Measurements from ENCODE around the gene TTC7B.

Gene TTC7B

DNA sequence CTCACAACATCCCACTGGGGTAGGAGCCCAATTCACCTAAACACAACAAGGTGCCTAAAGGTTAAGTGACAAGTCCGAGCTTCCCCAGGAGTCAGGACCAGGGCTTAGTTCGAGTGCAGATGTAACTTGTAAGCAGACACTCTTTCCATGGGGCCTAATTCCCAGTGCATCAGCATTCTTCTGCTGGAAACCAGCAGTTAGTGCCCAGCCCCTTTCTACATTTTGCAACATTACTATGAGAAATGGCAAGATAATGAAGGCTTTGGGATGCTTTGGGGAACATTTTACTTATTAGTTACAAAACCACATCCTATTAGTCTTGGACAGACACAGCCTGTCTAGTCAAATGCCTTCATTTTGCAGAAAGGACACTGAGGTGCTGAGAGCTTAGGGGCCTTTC lies 239.6 kb downstream of the TTC7B start:
- DNase-seq (ENCODE audit: low read depth in 2 of 2) = no peak

DNA sequence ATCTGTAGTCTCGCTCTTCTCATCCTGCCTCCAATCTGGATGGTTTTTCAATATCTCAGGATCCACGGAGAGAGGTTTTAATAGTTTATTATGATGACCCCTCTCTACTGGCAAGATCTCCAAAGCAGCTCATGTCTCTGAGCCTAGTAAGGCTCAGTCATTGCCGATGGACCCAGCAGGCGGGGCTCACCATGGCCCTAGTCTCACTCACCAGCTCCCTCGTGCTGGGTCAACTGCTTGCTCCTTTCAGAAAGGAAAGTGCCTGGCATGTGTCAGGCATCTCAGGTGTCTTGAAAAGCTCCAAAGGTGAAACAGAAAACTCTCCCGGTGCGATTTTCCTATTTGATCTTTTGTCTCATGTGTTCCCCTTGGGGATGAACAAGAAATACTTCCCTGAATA lies 240.4 kb downstream of the TTC7B start:
- DNase-seq (ENCODE audit: low read depth in 2 of 2) = no peak

GRCh38 chr14:90575336-90575735 lies 240.9 kb downstream of the TTC7B start:
- DNase-seq (ENCODE audit: low read depth in 2 of 2) = no peak

GRCh38 chr14:90574188-90575131 lies 241.8 kb downstream of the TTC7B start:
- no peak for DNase-seq (ENCODE audit: low read depth in 2 of 2)

DNA sequence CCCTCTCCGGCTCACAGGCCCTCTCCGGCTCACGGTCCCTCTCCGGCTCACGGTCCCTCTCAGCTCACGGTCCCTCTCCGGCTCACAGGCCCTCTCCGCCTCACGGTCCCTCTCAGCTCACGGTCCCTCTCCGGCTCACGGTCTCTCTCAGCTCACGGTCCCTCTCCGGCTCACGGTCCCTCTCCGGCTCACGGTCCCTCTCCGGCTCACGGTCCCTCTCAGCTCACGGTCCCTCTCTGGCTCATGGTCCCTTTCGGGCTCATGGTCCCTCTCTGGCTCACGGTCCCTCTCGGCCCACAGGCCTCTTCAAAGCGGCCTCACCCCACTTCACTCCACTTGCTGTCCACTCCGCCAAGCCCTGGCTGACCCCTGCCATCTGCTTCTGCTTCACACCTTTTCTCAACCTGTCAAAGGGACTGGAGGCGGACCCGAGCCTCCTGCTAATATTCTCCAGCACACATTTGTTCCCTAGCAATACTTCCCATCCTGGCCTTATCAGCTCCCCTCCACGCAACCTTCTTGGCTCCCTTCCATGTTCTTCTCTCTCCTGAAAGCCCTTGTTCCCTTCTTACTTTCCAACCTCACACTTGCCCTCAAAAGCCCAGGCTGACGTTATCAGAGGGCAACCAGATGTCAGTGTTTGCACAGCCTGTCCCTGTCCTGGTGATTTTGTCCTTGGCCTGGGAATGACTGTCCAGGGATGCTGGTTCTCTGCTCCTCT lies 242.7 kb downstream of the TTC7B start:
- no peak for DNase-seq (ENCODE audit: low read depth in 2 of 2)

GRCh38 chr14:90572441-90573150 lies 243.6 kb downstream of the TTC7B start:
- no peak for DNase-seq (ENCODE audit: low read depth in 2 of 2)

DNA sequence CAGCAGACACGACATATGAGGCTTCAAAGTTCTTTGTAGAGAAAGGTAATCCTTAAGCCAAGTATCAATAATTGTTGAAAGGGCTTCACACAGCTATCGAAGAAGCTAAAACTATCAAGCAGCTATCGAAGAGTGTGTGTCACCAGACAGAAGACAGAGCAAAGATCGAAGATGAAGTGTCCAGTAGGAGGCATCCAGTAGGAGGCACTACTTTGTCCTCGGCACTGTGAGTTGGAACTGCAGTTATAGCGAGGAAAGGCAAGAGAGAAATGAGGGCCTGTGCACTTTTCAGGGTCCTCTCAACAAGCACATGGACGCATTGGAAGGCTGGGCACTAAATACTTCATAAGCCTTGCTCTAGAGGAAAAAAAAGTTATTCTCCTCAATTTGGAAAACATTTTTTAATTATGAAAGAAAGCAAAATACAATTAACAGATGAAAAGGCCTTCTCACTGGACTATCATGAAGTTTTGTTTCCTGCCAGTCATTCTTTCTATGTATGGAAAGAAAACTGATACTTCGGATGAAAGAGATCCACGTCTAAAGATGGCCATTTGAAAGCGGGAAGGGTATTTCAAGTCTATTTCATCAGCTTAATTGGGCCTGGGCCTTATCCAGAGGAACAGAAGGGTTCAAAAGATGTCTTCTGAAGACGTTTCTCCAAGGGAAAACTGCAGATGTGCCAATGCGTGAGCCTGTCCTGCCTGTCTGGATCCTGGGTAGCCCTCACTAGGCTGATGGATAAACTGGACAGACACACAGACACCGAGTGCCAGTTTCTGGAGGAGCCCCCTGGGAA lies 244.9 kb downstream of the TTC7B start:
- DNase-seq (ENCODE audit: low read depth in 2 of 2) = no peak

- DNase-seq (ENCODE audit: low read depth in 2 of 2) = no peak
Observed at GRCh38 chr14:90570461-90570860, 245.8 kb downstream of the TTC7B start.

- no peak for DNase-seq (ENCODE audit: low read depth in 2 of 2)
Observed at GRCh38 chr14:90569606-90570387, 246.4 kb downstream of the TTC7B start.

GRCh38 chr14:90569201-90569600 lies 247.0 kb downstream of the TTC7B start:
- DNase-seq (ENCODE audit: low read depth in 2 of 2) = no peak

GRCh38 chr14:90568405-90568804 lies 247.8 kb downstream of the TTC7B start:
- DNase-seq (ENCODE audit: low read depth in 2 of 2) = no peak

DNA sequence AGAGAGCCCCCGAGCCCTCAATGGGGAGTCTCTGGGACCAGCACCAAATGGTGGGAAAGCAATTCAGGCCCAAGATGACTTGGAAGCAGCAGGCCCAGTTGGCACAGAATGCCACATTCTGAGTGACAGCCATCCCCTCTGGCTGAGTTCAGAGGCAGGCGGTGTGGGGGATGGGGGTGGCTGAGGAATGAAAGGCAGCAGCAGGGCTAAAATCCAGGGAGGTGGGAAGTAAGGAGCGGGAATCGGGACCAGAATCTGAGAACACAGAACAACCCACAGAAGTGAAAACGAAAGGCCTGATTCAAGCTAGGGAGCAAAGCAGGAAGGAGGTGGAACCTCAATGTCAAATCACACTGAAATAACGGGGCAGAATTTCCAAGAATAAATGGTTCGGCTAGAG lies 248.2 kb downstream of the TTC7B start:
- DNase-seq (ENCODE audit: low read depth in 2 of 2) = no peak

DNA sequence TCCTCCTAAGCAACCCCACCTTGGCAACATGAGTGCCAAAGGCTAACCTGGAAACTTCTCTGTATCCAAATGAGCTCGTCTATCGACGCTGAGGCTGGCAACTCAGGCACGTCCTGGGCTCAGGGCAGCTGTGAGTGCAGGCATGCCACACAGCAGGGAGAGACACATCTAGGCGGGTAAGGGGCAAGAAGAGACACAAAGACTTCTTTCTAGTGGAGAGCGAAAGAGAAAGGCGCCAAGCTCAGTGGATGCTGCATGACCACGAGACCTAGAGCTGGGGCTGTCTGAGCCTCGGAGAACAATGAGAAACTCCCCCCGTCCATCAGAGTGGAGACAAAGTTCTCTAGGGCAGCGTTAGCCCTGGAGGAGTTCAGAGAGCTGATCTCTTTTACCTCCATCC lies 249.0 kb downstream of the TTC7B start:
- no peak for DNase-seq (ENCODE audit: low read depth in 2 of 2)

- DNase-seq (ENCODE audit: low read depth in 2 of 2) = no peak
Observed at GRCh38 chr14:90566481-90566880, 249.7 kb downstream of the TTC7B start.

DNA sequence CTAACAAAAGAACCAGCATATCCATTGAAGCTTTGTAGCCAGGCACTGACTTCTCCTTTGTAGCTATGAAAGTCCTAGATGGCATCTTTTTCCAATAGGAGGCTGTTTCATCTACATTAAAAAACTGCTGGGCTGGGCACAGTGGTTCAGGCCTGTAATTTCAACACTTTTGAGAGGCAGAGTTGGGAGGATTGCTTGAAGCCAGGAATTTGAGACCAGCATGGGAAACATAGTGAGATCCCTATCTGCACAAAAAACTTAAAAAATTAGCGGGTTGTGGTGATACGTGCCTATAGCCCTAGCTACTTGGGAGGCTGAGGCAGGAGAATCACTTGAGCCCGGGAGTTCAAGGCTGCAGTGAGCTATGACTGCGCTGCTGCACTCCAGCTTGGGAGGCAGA lies 251.7 kb downstream of the TTC7B start:
- DNase-seq (ENCODE audit: low read depth in 2 of 2) = no peak

GRCh38 chr14:90562652-90563051 lies 253.6 kb downstream of the TTC7B start:
- no peak for DNase-seq (ENCODE audit: low read depth in 2 of 2)

GRCh38 chr14:90561920-90562319 lies 254.3 kb downstream of the TTC7B start:
- no peak for DNase-seq (ENCODE audit: low read depth in 2 of 2)

- DNase-seq (ENCODE audit: low read depth in 2 of 2) = no peak
Observed at GRCh38 chr14:90560991-90561390, 255.2 kb downstream of the TTC7B start.

GRCh38 chr14:90560558-90560957 lies 255.7 kb downstream of the TTC7B start:
- DNase-seq (ENCODE audit: low read depth in 2 of 2) = no peak

DNA sequence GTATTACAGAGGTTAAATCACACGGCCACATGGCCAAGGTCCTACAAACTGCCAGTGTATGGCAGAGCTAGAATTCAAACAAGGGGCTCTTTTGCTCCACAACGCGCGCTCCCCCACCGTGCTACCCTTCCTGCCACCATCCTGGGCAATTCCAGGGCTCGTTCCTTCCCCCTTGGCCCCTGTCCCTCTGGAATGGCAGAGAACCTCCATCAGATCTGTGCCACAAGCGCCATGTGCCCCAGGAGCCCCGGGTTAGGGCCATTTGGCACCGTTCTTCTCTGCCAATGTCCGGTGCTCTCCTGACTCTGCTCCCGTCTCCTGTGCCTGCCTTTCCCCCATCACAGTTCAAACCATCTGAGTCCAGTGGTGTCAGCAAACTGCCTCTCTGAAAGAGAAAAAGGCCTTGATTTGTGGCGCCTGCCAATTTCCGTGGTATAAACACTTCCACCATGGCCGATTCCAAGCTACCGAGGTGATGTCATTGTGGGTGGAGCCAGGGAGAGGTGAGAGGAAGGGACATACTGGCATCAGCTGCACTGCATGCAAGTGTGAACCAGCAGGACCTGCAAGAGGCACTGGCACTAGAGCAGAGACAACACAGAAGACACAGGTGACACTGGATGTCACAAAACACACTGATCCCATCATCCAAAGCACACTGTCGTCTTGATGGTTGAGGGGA lies 256.3 kb downstream of the TTC7B start:
- DNase-seq (ENCODE audit: low read depth in 2 of 2) = no peak
